Coronary artery (tissue), 2 donors: ENCODE measurements around the gene RNF213.
"Not testable (repeated sequence)": the region's sequence is repeated elsewhere in the genome, so short reads cannot be mapped to it uniquely, and the experiment has no call there.

Source experiments
- DNase-seq: peaks from one replicate; pipeline ENCODE4 v3.0.0-alpha.2; 2017; ENCODE audit warnings: low spot score
- H3K27ac ChIP-seq, 2 donors: fragments of 200-600 bp; sonication (generic); one replicate each; pipeline ENCODE4 v1.5.1; 2016 to 2019
- H3K4me3 ChIP-seq: fragments of 200-600 bp; sonication (generic); 2 replicates; pipeline ENCODE4 v1.5.1; 2016; ENCODE audit warnings: mild to moderate bottlenecking, moderate library complexity
- CTCF ChIP-seq: fragments of 200-600 bp; sonication (generic); IDR thresholded peaks from one replicate; pipeline ENCODE4 v1.5.1; 2019; ENCODE audit warnings: antibody characterized with exemption

The RNF213 gene

GRCh38 chr17:80303824-80304223, 43.2 kb downstream of the RNF213 start:
- Histone ChIP-seq H3K4me3 (no peak overlapping the region), H3K27ac (no peak overlapping the region)
- no peak for TF ChIP-seq CTCF
- DNase-seq = no peak

- TF ChIP-seq CTCF = no peak
- Histone ChIP-seq H3K4me3 (no peak overlapping the region), H3K27ac (no peak overlapping the region)
- no peak for DNase-seq
These were observed 47.5 kb downstream of the RNF213 start for GRCh38 chr17:80307994-80308691.

- TF ChIP-seq CTCF = no peak
- Histone ChIP-seq H3K4me3 (no peak overlapping the region), H3K27ac (no peak overlapping the region)
- no peak for DNase-seq
These were observed 48.3 kb downstream of the RNF213 start for GRCh38 chr17:80308692-80309517.

- Histone ChIP-seq H3K27ac (no peak overlapping the region), H3K4me3 (no peak overlapping the region)
- TF ChIP-seq CTCF = no peak
- DNase-seq = no peak
These were observed 50.7 kb downstream of the RNF213 start for GRCh38 chr17:80311216-80311827.

GRCh38 chr17:80312621-80313135, 52.0 kb downstream of the RNF213 start:
- no peak for TF ChIP-seq CTCF

GRCh38 chr17:80313160-80313829, 52.6 kb downstream of the RNF213 start:
- no peak overlapping the region for H3K27ac ChIP-seq
- DNase-seq = no peak
- H3K4me3 ChIP-seq = no peak overlapping the region
- TF ChIP-seq CTCF = no peak

More at GRCh38 chr17:80312621-80313135, 52.0 kb downstream of the RNF213 start:
- no peak overlapping the region for H3K4me3 ChIP-seq
- DNase-seq = no peak
- H3K27ac ChIP-seq = no peak overlapping the region

GRCh38 chr17:80313946-80314345, 53.3 kb downstream of the RNF213 start:
- not testable (repeated sequence) for DNase-seq, H3K27ac ChIP-seq, H3K4me3 ChIP-seq
